Posterior cingulate gyrus (tissue), 11 donors: ENCODE measurements around the gene ITGB1BP1.

Experiments
- DNase-seq, 10 donors: peaks; one replicate each; pipeline versions ENCODE4 v3.0.0 to v3.0.0-alpha.2; 2020 to 2021; ENCODE audit warnings: mixed read lengths in 3 of 10
- intact Hi-C: fragments of 100-400 bp; cut with DNase I; formaldehyde crosslinking; loops from one replicate; pipeline ENCODE4 v1.15.1; 2023

Gene ITGB1BP1

DNA sequence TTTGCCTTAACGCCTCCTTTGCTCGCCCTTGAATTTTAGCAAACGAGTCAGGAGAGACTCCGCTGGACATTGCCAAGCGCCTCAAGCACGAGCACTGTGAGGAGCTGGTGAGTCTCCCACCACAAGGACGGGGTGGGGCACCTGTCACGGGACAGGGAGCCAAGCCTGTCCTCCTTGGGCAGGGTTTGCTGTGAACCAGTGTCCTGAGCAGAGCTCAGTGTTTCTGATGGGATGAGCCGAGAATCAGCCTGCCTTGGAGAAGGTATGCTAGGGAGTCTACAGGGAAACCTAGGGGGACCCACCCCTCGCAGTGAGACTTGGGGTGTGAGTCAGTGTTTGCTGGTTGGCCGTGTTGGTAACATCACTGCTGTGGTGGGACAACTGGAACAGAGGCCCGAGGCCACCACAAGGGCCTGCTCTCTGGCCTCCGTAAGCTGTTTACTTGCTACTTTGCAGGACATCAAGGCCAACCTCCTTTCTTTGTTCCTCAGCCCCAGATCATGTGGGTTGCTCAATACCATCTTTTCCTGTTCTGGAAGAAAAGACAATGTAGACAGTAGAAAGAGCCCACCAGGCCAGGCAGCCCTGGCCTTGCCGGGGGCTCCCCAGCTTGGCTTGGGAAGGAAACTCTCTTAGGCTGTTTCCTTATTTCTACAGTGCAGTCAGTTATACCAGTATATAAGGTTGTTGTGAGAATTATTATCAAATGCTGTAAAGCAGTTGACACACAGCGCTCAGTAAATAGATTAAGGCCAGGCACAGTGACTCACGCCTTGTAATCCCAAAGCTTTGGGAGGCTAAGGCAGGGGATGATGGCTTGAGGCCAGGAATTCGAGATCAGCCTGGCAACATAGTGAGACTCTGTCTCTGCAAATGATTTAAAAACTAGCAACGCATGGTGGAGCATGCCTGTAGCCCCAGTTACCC is 42.4 kb downstream of the ITGB1BP1 start:
- intact Hi-C loops: no loop called here
- no peak for DNase-seq

DNA sequence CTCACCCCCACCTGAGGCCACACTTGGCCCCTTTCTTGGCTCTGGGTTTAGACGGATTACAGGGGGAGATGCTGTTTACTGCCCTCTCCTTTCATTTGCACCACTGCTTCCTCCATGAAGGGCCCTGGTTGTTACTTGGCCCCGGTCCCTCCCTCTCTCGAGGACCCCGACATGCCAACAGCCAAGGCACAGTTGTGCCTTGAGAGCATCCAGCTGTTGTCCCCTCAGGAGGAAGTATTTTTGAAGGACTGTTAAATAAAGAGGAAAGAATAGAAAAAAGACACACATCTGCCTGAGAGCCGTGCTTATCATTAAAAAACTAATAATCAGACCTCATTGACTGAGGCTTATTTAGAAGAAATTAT is 44.0 kb downstream of the ITGB1BP1 start:
- intact Hi-C loops: no loop called here
- no peak for DNase-seq

DNA sequence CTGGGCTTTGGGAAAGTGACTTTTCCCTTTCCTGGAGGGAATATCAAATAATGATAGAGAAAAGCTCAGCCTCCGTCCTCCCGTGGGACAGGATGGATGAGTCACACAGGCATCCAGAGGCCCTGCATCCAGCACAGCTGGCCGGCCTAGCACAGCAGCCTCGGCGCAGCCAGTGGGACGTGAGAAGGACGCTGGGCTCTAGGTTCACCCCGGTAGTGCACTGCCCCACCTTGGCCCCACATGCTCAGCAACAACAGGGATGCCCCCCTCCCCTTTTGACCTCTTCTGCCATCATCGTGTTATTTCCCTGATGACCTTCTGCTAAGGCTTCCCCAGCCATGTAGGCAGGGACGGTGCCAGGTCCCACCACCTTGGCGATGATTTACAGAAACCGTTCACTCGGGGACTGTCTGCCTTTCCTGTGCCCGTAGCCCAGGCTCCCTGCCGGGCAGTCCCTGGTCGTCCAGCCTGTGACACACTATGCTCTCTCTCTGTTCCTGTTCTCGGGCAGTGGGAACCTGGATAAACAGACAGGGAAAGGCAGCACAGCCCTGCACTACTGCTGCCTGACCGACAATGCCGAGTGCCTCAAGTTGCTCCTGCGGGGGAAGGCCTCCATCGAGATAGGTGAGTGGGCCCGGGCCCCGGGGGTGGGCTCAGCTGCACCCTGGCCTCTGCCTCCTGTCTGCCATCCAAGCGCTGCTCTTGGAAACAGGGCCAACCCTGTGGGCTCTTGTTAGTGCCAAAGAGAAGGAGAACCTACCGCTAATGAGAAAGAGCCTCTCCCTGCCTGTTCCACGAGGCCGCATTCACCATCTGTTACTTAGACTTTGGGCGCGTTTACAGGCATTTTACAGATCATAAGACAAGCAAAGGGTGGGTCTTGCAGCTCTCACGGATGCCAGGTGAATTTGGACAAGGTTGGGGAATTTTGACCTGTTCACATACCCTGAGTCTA is 44.6 kb downstream of the ITGB1BP1 start:
- intact Hi-C loops: no loop called here
- peak in 1 of 10 donors; percentile 79 for DNase-seq

DNA sequence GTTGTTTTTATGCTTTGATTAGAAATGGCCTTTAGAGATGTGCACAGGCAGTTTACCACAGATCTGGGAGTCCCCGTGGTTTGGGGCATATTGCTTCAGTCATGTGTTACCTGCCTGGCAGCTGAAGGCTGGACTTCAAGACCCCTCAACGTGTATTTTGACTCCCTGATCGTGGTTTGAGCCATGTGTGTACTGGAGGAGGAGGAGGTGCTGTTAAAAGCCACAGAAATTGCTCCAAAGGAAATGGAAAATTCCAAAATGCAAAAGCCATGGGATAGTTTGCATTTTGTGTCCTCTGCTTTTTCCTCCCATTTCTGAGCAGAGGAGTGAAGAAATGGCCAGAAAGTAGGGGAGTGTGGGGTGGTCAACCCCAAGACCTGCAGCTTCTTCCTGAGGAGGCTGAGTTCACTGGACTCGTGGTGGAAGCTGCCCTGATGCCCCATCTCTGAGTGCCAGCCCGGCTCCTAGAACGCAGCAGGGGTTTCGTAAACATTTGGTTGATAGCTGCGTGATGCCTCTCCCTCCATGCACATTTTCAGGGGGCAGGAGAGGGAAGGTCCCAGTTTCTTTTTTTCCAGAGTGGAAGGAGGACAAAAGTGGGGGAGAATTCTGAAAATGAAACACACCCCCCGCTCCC is 45.7 kb downstream of the ITGB1BP1 start:
- DNase-seq: peak in 2 of 10 donors; percentile 40 to 55
- intact Hi-C loops: no loop called here

DNA sequence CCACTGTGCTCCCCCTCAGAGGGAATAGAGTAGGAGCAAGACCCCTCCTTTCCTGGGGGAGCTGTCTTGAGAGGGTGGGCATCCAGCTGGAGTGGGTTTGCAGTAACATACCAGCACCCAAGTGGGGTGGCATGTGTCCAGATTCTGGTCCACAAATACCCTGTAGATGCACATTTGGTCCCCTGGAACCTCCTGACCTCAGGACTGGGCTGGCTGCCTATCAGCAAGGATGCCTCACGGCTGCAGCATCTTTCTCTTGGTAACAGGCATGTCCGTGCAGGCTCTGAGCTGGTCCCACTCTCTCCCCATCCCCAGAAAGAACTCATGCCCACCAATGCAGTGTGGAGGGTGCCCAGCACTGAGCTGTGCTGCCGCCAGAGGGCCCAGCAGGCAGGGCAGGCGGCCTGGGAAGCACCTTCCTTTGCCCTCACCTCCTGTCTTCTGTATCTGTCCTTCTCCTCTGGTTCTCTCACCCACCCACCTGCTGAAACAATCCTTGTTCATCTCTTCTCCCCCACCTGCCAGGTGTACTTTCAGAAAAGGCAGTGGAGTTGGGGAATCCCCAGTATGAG is 47.4 kb downstream of the ITGB1BP1 start:
- DNase-seq: peak in 1 of 10 donors; percentile 52
- intact Hi-C loops: no loop called here

DNA sequence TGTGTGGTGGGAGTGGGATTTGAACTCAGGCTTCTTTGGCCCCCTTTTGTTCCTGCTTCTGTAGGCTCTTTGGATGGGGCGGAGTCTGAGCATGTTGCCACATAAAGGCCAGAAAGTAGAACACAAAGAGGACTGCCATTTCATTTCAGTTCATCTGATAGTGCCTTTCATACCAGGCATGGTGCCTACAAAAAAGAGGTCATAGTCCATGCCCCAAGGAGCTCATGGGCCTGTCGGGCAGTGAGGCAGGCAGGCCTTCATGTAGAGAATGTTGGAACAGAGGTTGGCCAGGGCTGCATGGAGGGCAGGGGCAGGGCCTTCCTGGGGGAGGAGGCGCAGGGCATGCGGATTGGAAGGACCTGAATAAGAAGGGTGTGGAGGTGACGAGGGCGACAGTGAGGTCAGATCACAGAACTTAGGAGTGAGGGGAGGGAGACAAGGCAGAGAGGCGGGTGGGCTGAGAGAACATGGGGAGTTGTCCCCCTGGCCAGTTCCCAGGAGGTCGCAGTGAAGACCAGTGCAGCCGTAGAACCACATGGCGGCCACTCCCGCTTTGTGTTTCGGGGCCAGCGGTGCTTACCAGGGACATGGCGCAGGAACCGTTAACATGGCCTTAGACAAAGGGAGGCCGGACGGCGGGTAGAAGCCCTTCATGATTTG is 49.1 kb downstream of the ITGB1BP1 start:
- DNase-seq: no peak
- intact Hi-C loops: no loop called here

DNA sequence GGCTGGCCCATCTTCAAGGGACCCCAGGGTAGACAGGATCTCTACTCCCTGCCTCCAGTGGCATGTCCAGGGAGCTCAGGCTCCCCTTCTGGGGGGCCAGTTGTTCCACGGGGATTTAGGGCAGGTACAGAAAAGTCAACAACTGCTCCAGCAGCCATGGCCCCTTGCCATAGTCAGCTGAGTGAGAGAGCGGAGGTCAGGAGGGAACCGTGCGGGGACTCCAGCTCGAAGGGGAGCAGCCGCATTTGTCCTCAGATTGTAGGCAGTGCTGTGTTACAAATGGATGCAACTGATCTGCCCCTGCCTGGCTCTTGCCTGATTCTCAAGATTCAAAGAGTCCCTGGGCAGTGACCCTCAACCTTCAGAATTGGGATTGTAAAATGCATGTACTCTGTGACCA is 49.9 kb downstream of the ITGB1BP1 start:
- intact Hi-C loops: no loop called here
- no peak for DNase-seq

DNA sequence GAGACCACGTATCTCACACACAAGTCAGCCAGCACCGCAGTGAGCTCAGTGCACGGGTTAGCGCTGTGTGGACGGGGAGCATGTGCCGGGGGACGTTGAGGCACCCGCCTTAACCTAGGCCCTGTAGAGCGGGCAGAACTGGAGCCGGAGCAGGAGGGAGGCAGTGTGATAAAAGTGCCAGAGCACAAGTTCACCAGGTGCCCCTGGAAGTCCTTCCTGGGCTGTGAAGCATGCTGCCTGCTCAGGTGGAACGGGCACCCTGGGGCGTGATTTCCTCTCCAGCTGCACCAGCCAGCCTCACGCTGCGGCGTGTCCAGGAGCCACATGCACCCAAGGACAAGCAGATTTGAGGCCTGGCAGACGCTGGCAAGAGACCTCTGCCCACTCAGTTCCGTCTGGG is 50.3 kb downstream of the ITGB1BP1 start:
- intact Hi-C loops: no loop called here

DNA sequence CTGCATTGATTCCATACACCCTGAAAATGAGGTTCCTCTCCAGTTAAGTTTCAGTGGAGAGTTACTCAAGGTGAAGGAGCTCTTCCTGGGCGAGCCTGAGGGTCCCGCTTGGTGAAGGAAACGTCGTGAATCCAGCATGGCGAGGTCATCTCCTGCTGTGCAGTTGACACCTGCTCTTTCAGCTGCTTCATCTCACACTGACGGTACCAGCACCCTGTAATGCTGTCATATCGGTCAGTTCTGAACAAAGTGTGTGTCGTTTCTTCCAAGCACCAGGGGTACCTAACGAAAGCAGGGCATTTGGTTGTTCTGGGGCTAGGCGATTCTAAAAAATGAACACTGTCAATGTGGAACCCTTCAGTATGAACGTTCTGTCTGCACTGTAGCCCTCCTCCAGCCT is 52.6 kb downstream of the ITGB1BP1 start:
- no peak for DNase-seq
- intact Hi-C loops: loop anchor here (2.0 kb wide), 1 partner anchor 228 kb away; no protein-coding TSS in a partner anchor

More for the DNA sequence above, 50.3 kb downstream of the ITGB1BP1 start:
- no peak for DNase-seq

DNA sequence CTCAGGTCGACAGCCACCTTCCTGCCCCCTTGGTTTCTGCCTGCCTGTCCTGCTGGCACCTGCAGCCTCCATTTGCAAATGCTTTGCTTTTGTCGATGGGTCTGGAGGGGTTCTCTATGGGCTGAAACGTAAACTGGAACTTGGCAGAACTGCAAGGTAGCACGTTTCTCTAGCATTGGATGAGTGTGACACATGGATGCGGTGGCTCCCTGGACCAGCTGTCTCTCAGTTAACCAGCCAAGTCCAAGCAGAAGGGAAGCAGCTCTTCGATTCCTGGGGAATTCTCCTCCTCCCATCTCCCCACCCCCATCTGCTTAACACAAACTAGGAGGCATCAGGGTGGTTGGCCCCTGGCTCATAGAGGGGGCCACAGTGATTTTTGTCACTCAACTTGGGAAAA is 57.3 kb downstream of the ITGB1BP1 start:
- intact Hi-C loops: no loop called here
- DNase-seq: peak in 2 of 10 donors; percentile 24 to 75

DNA sequence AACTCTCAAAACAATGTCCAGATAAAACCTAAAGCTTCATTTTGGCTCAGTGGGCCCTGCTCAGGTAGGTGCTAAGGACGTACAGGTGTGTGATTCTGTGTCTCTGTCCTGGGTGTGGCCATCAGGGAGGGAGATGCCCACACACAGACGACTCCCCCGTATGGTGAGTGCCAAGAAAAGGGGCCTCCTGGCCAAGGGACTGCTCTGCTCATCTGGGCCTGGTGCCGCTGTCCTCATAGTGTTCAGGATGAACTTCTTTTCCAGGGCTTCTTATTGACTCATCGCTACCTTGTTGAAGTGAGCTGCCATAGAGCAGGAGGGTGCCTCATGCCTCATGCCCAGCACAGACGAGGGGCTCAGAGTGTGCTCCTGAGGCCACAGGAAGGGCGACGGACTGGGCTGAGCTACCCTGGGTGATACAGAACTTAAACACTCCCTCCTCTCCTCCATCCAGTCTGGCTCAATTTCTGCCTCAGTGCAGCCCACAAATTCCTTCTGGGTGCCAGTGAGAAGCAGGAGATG is 57.8 kb downstream of the ITGB1BP1 start:
- DNase-seq: peak in 1 of 10 donors; percentile 57
- intact Hi-C loops: no loop called here

DNA sequence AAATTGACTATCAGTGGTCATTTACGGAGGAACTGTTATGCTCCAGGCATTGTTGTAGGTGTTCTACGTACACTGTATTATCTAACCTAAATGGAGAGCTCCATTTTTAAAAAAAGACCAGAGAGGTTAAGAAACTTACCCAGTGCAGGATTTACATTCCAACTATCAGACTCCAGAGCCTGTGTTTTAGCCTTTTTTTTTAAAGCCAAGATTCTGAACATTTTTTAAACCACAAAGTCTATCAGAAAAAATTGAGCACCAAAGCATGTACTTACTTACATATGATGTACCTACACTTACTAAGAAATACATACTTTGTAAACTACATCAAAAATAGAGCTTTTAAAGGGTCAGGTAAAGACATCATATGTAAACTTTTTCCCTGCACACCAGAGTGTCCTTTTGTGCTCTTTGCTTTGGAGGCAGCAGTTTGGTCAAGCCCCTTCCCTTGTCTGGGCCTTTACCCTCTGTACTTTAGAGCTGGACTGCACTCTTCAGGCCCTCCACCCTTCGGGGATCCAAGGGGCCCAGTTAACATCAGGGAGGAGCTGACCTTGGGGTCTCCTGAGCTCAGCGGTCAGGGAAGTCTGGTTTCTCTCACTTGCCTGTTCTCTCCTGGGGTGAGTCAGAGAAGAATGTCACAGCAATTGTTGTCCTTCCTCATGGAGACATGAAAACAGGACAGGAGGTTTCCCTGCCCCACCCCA is 58.4 kb downstream of the ITGB1BP1 start:
- peak in 1 of 10 donors; percentile 14 for DNase-seq
- intact Hi-C loops: no loop called here

DNA sequence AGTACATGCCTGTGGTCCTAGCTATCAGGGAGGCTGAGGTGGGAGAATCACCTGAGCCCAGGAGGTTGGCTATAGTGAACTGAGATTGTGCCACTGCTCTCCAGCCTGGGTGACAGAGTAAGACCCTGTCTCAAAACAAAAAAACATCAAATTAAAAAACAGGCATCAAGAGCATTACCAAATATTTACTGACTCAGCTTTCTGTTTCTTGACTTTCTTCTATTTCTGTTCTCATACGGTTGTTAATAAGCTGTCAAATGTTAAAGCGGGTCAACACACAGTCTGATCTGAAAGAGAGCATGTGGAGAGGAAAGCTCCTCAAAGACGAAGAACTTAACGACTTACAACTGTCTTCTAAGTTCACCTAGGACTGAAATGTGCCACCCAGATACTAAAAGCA is 59.0 kb downstream of the ITGB1BP1 start:
- intact Hi-C loops: no loop called here
- no peak for DNase-seq

DNA sequence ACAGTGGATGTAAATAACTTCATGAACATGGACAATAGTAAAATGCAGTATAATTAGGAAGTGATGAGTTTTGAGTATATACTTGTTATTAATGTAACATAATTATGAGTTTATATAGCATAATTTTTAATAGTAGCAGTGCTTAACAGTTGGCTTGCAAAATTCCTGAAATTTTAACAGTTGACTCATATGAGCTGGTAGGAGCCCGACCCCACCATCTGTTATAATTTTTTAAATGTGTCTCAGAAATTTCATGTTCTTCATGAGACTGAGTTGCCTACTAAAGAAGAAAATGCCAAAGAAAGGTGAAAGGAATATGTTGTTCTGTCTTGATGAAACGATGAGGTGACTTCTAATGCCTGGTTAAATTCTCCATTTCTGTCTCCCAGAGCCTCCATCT is 62.6 kb downstream of the ITGB1BP1 start:
- no peak for DNase-seq

DNA sequence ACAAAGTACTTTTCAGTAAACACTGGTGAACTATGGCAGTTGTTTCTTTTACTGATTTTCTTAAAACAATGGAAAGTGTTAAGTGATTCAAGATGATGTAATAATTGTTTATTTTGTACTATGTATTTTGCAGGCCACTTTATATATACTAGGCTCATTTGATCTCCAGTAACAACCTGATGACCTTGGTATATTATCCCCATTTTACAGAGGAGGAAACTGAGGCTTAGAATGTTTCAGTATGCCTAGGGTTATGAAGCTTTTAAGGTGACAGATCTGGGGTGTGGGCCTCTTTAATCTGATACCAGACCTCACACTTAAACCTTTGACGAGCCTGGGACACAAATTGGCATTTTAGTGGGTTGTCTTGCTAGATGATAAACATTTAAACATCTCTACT is 63.2 kb downstream of the ITGB1BP1 start:
- DNase-seq: no peak
- intact Hi-C loops: no loop called here

More for the DNA sequence above, 62.6 kb downstream of the ITGB1BP1 start:
- intact Hi-C loops: no loop called here

DNA sequence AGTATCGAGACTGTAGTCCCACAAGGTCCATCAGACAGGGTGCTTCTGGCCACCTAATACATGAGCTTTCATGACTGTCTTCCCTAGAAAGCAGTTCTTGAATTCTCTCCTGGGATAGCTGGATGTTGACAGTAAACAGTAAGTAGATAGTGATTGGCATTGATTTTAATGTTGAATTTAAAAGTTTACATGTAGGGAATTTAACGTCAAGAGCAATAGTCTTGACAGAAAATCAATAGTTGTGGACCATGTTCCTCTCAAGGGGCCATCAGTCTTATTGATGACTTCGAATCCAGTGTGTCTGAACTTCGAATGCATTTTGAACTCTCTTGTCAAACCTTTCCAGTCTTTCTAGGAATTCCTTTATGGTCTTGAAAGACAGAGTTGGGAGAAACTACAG is 63.9 kb downstream of the ITGB1BP1 start:
- DNase-seq: no peak
- intact Hi-C loops: no loop called here

DNA sequence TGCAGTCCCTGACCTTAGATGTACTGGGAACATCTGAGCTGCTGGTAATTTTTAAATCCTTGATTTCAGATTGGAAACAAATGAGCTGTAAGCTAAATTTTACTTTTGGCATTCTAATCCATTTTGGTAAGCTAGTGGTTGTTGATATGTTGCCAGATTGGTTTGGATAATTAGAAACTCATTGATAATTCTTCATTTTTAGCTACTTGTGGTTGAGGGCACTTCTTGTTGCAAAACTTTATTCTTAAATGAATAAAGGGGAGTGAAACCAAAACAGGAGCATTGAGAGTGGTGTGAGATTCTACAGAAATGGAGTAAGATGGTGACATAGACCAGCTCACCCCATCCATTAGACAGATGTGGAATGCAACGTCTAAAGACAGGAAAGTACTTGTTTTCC is 64.5 kb downstream of the ITGB1BP1 start:
- intact Hi-C loops: no loop called here
- no peak for DNase-seq

DNA sequence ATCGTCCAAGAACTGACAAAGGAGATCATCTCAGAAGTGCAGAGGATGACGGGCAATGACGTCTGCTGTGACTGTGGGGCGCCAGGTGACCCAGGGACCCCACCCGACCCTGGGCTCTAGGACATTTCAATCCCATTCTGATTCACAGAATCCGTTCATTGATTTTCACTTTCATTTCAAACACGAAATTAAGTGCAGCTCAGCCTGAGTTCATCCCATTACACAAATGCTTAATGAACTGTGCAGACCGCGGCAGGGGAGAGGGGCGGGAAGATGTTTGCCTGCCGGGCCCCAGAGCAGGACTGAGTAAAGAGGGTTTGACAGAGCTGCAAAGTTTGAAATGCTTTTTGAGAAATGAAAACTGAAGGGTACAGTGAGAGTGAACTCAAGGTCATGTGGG is 67.1 kb downstream of the ITGB1BP1 start:
- intact Hi-C loops: no loop called here
- DNase-seq: no peak

DNA sequence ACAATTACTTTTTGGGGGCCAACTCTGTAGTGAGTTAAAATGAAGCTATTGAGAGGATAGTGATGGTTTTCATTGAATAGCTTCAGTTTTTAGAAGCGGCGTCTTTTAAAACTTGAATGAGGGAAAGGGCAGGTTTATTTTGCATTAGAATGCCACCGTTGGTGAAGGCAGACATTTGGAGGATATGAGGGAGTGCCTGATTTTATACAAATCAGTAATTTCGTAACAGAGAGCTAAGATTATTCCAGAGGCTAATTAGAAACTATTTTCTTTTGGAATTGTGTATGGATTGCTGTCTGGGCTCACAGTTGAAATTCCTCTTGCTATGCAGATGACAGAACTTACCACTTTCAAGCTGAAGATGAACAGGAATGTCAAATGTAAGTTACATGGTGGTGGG is 67.6 kb downstream of the ITGB1BP1 start:
- intact Hi-C loops: no loop called here
- DNase-seq: no peak
